ENCODE data around the gene AP3B1.

The AP3B1 gene

DNA sequence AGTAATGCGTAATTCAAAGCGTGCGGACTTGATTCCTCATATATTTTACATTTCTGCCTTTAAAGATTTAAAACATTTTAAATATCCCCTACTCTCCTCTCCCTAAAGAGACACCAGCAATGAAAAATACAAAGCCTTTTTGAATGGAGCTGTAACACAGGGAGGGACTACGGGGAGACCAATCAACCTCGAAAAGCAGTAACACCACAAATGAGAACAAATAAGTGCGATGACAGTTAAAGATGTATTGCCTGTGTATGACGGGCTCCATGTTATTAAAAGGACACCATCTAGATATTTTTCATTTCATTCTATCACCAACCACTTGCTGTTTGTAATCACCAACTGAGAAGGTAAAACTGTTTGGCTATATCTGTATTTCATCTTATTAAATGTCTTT lies 288.0 kb downstream of the AP3B1 start:
- no peaks in the 10 kb centered on the region for H3K79me2 ChIP-seq (ENCODE audit: insufficient read depth, low read length)
- no peaks in the 10 kb centered on the region for H4K20me1 ChIP-seq (ENCODE audit: low read depth, low read length)
- H3K9me3 ChIP-seq (ENCODE audit: insufficient read depth, low read length), result no peaks in the 10 kb centered on the region
- no peak overlapping the region for H2AFZ ChIP-seq (ENCODE audit: low read depth, low read length, severe bottlenecking)
- H3F3A ChIP-seq (ENCODE audit: insufficient read depth), result no peaks in the 10 kb centered on the region
- no peaks in the 10 kb centered on the region for H3K27me3 ChIP-seq (ENCODE audit: low read length)
- no peaks in the 10 kb centered on the region for H3K9me2 ChIP-seq (replicated peaks; ENCODE audit: insufficient read depth, low read length)
- no peak overlapping the region for H3K27ac ChIP-seq (ENCODE audit: low read depth, low read length)
- no peak overlapping the region for H3K9ac ChIP-seq (ENCODE audit: low read length)
- H3K36me3 ChIP-seq (ENCODE audit: low read length), result no peaks in the 10 kb centered on the region
- TF ChIP-seq, protein P1, sequence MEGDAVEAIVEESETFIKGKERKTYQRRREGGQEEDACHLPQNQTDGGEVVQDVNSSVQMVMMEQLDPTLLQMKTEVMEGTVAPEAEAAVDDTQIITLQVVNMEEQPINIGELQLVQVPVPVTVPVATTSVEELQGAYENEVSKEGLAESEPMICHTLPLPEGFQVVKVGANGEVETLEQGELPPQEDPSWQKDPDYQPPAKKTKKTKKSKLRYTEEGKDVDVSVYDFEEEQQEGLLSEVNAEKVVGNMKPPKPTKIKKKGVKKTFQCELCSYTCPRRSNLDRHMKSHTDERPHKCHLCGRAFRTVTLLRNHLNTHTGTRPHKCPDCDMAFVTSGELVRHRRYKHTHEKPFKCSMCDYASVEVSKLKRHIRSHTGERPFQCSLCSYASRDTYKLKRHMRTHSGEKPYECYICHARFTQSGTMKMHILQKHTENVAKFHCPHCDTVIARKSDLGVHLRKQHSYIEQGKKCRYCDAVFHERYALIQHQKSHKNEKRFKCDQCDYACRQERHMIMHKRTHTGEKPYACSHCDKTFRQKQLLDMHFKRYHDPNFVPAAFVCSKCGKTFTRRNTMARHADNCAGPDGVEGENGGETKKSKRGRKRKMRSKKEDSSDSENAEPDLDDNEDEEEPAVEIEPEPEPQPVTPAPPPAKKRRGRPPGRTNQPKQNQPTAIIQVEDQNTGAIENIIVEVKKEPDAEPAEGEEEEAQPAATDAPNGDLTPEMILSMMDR (IDR thresholded peaks at IDR 0.05; ENCODE audit: insufficient read depth, low read length, poor library complexity, severe bottlenecking), result no peak
- TF ChIP-seq EZH2phosphoT487 (conservative IDR thresholded peaks at IDR 0.05; ENCODE audit: low read length), result no peak
- no peak overlapping the region for H3K4me3 ChIP-seq (ENCODE audit: insufficient read depth, low read length, poor library complexity, severe bottlenecking)
- H3K4me2 ChIP-seq (ENCODE audit: low read depth, low read length, poor library complexity, severe bottlenecking), result no peak overlapping the region

DNA sequence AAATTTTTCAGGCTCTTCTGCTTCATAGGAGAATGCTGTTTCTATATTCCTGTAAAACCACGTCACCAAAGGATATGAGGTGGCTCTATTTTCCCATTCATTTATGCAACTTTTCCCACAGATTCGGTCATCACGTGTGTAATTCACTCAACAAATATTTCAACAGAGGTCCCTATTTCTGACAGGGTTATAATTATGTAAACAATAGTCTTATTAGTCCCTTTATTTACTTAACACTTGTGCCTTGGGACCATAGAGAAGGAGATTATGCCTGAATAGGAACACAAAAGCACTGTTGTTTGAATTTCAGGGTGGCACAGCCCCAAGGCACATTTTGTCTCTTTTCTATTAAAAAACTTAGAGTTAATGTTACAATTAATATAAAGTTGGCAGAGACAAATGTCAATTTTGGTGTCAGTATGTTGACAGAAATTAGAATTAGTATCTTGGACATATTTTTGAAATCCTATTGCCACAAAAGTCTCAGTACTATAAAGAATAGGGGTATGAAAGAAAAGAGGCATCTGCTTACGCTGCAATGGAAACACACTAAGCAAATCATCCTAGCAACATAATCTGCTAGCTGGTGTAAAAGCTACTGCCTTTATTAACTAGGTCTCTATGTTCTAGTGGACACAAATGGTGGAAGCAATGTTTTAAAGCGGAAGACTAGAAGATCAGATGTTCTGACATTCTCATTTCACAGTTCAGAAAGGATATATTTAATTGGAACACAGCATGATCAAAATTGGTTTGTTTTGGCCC lies 289.3 kb downstream of the AP3B1 start:
- H3K36me3 ChIP-seq (ENCODE audit: low read length), result no peaks in the 10 kb centered on the region
- H3K9ac ChIP-seq (ENCODE audit: low read length), result no peak overlapping the region
- no peaks in the 10 kb centered on the region for H4K20me1 ChIP-seq (ENCODE audit: low read depth, low read length)
- no peaks in the 10 kb centered on the region for H3K79me2 ChIP-seq (ENCODE audit: insufficient read depth, low read length)
- H2AFZ ChIP-seq (ENCODE audit: low read depth, low read length, severe bottlenecking), result no peak overlapping the region
- H3K27me3 ChIP-seq (ENCODE audit: low read length), result no peaks in the 10 kb centered on the region
- no peak overlapping the region for H3K27ac ChIP-seq (ENCODE audit: low read depth, low read length)
- H3K4me2 ChIP-seq (ENCODE audit: low read depth, low read length, poor library complexity, severe bottlenecking), result no peak overlapping the region
- no peaks in the 10 kb centered on the region for H3K9me3 ChIP-seq (ENCODE audit: insufficient read depth, low read length)
- H3K4me3 ChIP-seq (ENCODE audit: insufficient read depth, low read length, poor library complexity, severe bottlenecking), result no peak overlapping the region
- TF ChIP-seq, protein P1 (IDR thresholded peaks at IDR 0.05; ENCODE audit: insufficient read depth, low read length, poor library complexity, severe bottlenecking), result no peak
- TF ChIP-seq EZH2phosphoT487 (conservative IDR thresholded peaks at IDR 0.05; ENCODE audit: low read length), result no peak
- no peaks in the 10 kb centered on the region for H3K9me2 ChIP-seq (replicated peaks; ENCODE audit: insufficient read depth, low read length)
- no peaks in the 10 kb centered on the region for H3F3A ChIP-seq (ENCODE audit: insufficient read depth)

DNA sequence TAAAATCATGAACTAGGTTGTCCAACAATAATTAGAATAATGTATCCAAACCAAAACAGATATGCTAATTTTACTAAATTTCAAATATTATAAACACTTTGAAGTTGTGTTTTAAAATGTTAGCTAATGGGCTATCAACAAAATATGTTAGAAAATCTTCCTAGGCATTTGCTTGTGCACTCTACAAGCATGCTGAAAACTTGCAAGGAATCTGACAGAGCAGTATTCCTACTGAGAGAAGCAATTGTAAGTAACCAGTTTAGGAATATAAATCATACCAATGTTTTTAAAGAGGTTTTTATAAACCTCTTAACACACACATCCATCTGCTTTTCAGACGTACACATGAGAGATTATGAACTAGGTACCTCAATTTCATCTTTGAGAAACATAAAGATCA lies 289.9 kb downstream of the AP3B1 start:
- TF ChIP-seq, protein P1 (IDR thresholded peaks at IDR 0.05; ENCODE audit: insufficient read depth, low read length, poor library complexity, severe bottlenecking), result no peak
- no peak for TF ChIP-seq EZH2phosphoT487 (conservative IDR thresholded peaks at IDR 0.05; ENCODE audit: low read length)
- Histone ChIP-seq H3K36me3 (ENCODE audit: low read length) (no peaks in the 10 kb centered on the region), H4K20me1 (ENCODE audit: low read depth, low read length) (no peaks in the 10 kb centered on the region), H3K9ac (ENCODE audit: low read length) (no peak overlapping the region), H3K4me3 (ENCODE audit: insufficient read depth, low read length, poor library complexity, severe bottlenecking) (no peak overlapping the region), H3K79me2 (ENCODE audit: insufficient read depth, low read length) (no peaks in the 10 kb centered on the region), H3K9me3 (ENCODE audit: insufficient read depth, low read length) (no peaks in the 10 kb centered on the region), H2AFZ (ENCODE audit: low read depth, low read length, severe bottlenecking) (no peak overlapping the region), H3K27me3 (ENCODE audit: low read length) (no peaks in the 10 kb centered on the region), H3K27ac (ENCODE audit: low read depth, low read length) (no peak overlapping the region), H3F3A (ENCODE audit: insufficient read depth) (no peaks in the 10 kb centered on the region), H3K4me2 (ENCODE audit: low read depth, low read length, poor library complexity, severe bottlenecking) (no peak overlapping the region), H3K9me2 (replicated peaks; ENCODE audit: insufficient read depth, low read length) (no peaks in the 10 kb centered on the region)

Data from SU-DHL-6 (cell line).